Measurements from ENCODE around the gene ERVV-1.

The ERVV-1 gene

DNA sequence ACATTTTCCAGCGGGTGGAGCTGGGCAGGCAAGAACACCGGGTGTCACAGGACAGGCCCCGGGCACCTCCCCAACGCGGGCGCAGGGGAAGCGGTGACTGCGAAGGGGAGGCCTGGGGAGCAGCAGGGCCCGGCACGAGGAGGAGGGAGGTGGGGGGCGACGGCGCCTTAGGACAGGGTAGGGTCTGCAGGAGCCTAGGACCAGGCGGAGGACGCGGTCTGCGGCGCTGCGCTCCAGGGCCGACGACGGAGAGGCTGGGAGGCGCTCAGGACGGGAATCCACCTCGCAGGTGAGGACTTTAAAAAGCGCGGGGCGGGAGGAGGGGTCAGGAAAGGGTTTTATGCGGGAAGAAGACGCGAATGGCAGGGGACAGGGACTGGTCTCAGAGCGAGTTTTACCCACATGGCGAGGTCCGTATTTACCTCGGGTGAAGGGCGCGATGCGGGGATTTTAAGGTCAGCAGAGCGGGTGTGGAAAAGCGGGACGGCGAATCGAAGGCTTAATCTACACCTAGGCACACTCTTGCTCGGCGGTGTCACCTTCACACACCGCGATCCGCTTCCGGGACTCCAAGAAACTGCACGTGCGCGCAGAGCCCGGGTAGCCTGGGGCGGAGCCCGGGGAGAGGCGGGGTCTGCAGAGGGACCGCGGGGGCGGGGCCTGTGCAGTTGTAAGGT, 44.3 kb downstream of the ERVV-1 start:
- Histone ChIP-seq H2AFZ (ENCODE audit: low read depth, low read length) (no peak overlapping the region), H3K4me3 (ENCODE audit: low read depth in 1 of 2, low read length in 2 of 2) (no peak overlapping the region)
- TF ChIP-seq, protein P1, sequence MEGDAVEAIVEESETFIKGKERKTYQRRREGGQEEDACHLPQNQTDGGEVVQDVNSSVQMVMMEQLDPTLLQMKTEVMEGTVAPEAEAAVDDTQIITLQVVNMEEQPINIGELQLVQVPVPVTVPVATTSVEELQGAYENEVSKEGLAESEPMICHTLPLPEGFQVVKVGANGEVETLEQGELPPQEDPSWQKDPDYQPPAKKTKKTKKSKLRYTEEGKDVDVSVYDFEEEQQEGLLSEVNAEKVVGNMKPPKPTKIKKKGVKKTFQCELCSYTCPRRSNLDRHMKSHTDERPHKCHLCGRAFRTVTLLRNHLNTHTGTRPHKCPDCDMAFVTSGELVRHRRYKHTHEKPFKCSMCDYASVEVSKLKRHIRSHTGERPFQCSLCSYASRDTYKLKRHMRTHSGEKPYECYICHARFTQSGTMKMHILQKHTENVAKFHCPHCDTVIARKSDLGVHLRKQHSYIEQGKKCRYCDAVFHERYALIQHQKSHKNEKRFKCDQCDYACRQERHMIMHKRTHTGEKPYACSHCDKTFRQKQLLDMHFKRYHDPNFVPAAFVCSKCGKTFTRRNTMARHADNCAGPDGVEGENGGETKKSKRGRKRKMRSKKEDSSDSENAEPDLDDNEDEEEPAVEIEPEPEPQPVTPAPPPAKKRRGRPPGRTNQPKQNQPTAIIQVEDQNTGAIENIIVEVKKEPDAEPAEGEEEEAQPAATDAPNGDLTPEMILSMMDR (IDR thresholded peaks at IDR 0.05; ENCODE audit: borderline replicate concordance, extremely low read depth, low read length, poor library complexity, severe bottlenecking): no peak
- no peak for TF ChIP-seq EZH2 (IDR thresholded peaks at IDR 0.05; ENCODE audit: borderline replicate concordance, low read depth, low read length, severe bottlenecking)

More for the DNA sequence above, 44.3 kb downstream of the ERVV-1 start:
- peaks cover 2% of the 10 kb centered on the region for H3K9me3 ChIP-seq (ENCODE audit: insufficient read depth, low read length, severe bottlenecking)
- peaks cover 14% of the 10 kb centered on the region for H3K4me1 ChIP-seq (ENCODE audit: insufficient read depth, low read length)
- no peak for DNase-seq
- ATAC-seq (ENCODE audit: insufficient read depth, low read depth): no peak
- H3K36me3 ChIP-seq (ENCODE audit: insufficient read depth, low read length): no peaks in the 10 kb centered on the region
- no peaks in the 10 kb centered on the region for H4K20me1 ChIP-seq (ENCODE audit: insufficient read depth, low read length)
- no peak overlapping the region for H3K4me2 ChIP-seq (ENCODE audit: insufficient read depth, low read length)
- H3K27ac ChIP-seq (ENCODE audit: low read length): no peak overlapping the region
- no peaks in the 10 kb centered on the region for H3K79me2 ChIP-seq (ENCODE audit: insufficient read depth, low read length)
- no peak overlapping the region for H3K9ac ChIP-seq (ENCODE audit: low read depth, low read length)
- H3K27me3 ChIP-seq (ENCODE audit: insufficient read depth, low read length, poor library complexity): no peaks in the 10 kb centered on the region

Measured in DND-41 (cell line).